Rectal smooth muscle tissue (tissue), 1 donor: ENCODE results near the gene PRKCH.

Experiments used
- H3K27ac ChIP-seq: one replicate; pipeline ENCODE4 v1.7.0; 2013; ENCODE audit warnings: low read depth, low read length, inconsistent platforms
- H3K27me3 ChIP-seq: one replicate; pipeline ENCODE4 v1.7.0; 2013; ENCODE audit warnings: low read length; ENCODE audit not compliant: control insufficient read depth, insufficient read depth
- H3K36me3 ChIP-seq: one replicate; pipeline ENCODE4 v1.7.0; 2013; ENCODE audit warnings: low read length; ENCODE audit not compliant: control insufficient read depth, insufficient read depth
- H3K4me1 ChIP-seq: one replicate; pipeline ENCODE4 v1.7.0; 2013; ENCODE audit warnings: low read length; ENCODE audit not compliant: control insufficient read depth, insufficient read depth
- H3K4me3 ChIP-seq: one replicate; pipeline ENCODE4 v1.7.0; 2013; ENCODE audit warnings: low read length
- H3K9ac ChIP-seq: one replicate; pipeline ENCODE4 v1.7.0; 2013; ENCODE audit warnings: low read length

PRKCH gene

GRCh38 chr14:61377749-61378148, 56.4 kb downstream of the PRKCH start:
- Histone ChIP-seq H3K27ac (no peak overlapping the region), H3K9ac (no peak overlapping the region), H3K36me3 (no peaks in the 10 kb centered on the region), H3K4me1 (no peaks in the 10 kb centered on the region), H3K27me3 (no peaks in the 10 kb centered on the region), H3K4me3 (no peak overlapping the region)

DNA sequence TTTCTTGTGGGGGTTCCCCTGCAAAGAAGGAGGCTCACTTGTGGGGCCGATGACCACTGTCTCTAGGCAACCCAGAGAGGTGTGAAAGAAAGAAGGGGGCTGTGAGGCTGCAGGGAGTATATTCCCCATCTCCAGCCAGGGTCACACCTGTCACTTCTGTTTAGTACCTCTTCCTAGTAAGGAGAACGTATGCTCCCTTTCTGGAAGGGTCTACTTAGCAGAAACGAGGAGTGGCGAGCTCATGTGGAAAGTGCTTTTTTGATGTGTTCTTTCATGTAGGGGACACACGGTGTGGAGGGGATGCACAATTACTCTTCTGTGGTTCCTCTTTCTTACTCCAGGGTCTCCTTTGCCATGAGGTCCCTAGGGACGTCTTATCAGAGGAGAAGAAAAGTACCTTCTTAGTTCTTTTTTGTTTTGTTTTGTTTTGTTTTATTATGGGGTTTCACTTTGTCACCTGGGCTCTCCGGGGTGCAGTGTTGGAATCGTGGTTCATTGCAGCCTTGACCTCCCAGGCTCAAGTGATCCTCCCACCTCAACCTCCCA, 58.3 kb downstream of the PRKCH start:
- H3K9ac ChIP-seq, result no peak overlapping the region
- no peak overlapping the region for H3K27ac ChIP-seq

GRCh38 chr14:61380984-61381383, 59.6 kb downstream of the PRKCH start:
- H3K4me1 ChIP-seq, result no peaks in the 10 kb centered on the region
- no peak overlapping the region for H3K4me3 ChIP-seq
- no peaks in the 10 kb centered on the region for H3K36me3 ChIP-seq
- H3K27me3 ChIP-seq, result no peaks in the 10 kb centered on the region
- H3K27ac ChIP-seq, result no peak overlapping the region
- H3K9ac ChIP-seq, result no peak overlapping the region

More for the DNA sequence above, 58.3 kb downstream of the PRKCH start:
- Histone ChIP-seq H3K27me3 (no peaks in the 10 kb centered on the region), H3K36me3 (no peaks in the 10 kb centered on the region), H3K4me1 (no peaks in the 10 kb centered on the region), H3K4me3 (no peak overlapping the region)

GRCh38 chr14:61381553-61381952, 60.2 kb downstream of the PRKCH start:
- Histone ChIP-seq H3K36me3 (no peaks in the 10 kb centered on the region), H3K9ac (no peak overlapping the region), H3K4me3 (no peak overlapping the region), H3K4me1 (no peaks in the 10 kb centered on the region), H3K27ac (no peak overlapping the region), H3K27me3 (no peaks in the 10 kb centered on the region)

- Histone ChIP-seq H3K9ac (no peak overlapping the region), H3K36me3 (no peaks in the 10 kb centered on the region), H3K4me3 (no peak overlapping the region), H3K27me3 (no peaks in the 10 kb centered on the region), H3K27ac (no peak overlapping the region), H3K4me1 (no peaks in the 10 kb centered on the region)
These were observed 61.5 kb downstream of the PRKCH start for GRCh38 chr14:61382842-61383241.

DNA sequence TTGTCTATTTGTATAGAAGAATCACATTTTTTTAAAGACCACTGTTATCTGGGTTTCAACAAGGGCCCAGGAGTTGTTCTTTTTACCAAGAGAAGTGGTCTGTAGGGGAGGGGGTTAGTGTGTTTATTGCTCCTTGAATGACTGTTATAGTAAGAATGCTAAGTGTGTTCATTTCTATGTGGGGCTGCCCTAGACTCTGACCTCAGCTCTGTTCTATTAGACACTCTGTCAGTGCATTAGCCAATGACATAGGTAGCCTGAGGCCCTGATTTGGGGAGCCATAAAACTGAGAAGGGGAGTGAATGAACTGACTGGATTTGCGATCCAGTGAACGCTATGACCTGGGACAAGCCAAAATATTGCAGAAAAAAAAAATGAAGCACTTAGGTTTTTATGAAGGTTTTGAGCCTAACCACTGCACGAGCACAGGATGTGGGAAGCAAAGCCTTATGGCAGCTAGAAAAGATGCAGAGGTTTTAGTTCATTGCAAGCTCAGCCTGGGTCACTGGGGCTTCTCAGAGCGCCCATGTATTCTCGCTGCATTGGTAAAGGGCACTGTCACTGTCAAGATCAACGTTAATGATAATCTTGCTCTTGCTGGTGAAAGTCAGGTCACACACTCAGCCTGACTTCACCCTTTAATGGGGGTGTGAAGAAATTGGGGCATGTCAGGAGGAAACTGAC, 63.8 kb downstream of the PRKCH start:
- no peaks in the 10 kb centered on the region for H3K36me3 ChIP-seq
- H3K27ac ChIP-seq, result no peak overlapping the region
- H3K9ac ChIP-seq, result no peak overlapping the region
- H3K27me3 ChIP-seq, result no peaks in the 10 kb centered on the region
- H3K4me3 ChIP-seq, result no peak overlapping the region
- H3K4me1 ChIP-seq, result no peaks in the 10 kb centered on the region

DNA sequence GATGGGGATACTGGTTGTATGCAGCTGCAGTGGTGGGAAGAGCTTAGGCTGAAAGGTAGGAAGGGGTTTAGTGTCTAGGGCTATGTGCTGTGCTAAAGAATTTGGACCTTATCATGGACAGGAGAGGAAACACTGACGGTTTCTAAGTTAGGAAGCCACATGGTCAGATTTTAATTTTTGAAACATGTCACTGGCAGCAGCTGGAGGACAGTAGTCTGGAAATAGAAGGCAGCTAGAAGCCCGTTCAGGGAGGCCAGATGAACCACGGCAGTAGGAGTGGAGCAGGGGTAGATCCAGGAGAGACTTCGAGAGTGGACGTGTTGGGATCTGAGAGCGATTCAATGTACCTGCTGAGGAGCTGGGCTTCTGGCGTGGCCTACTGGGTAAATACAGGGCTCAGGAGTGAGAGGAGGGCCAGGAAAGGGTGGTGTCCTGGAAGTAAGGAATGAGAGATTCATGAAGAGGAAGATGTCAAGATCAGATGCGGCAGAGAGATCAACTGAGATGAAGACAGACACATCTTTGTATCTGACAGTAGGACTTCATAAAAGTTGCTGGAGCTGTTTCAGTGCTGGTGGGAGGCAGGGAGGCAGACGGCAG, 64.9 kb downstream of the PRKCH start:
- H3K9ac ChIP-seq, result no peak overlapping the region
- no peak overlapping the region for H3K27ac ChIP-seq
- H3K4me1 ChIP-seq, result no peaks in the 10 kb centered on the region
- H3K36me3 ChIP-seq, result no peaks in the 10 kb centered on the region
- no peaks in the 10 kb centered on the region for H3K27me3 ChIP-seq
- H3K4me3 ChIP-seq, result no peak overlapping the region

DNA sequence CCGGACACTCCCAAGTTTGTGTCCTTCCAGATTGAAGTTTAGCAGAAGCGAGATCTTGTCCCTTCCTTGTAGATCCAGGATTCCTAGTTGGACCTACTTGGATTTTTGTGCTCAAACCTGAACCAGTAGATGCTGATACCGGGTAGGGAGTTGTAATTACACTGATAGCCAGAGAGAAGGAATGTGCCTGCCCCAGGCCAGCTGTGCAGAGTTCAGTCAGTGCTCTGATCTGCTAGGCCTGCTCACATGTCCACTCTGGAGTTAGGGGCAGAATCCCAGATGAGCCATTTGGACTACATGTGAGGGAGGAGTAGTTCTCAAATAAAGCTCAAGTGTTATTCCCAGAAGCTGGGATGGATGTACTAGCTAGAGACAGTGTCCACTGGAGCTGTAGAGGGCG, 65.7 kb downstream of the PRKCH start:
- H3K4me1 ChIP-seq, result no peaks in the 10 kb centered on the region
- no peaks in the 10 kb centered on the region for H3K27me3 ChIP-seq
- H3K4me3 ChIP-seq, result no peak overlapping the region
- H3K36me3 ChIP-seq, result no peaks in the 10 kb centered on the region
- H3K27ac ChIP-seq, result no peak overlapping the region
- no peak overlapping the region for H3K9ac ChIP-seq

DNA sequence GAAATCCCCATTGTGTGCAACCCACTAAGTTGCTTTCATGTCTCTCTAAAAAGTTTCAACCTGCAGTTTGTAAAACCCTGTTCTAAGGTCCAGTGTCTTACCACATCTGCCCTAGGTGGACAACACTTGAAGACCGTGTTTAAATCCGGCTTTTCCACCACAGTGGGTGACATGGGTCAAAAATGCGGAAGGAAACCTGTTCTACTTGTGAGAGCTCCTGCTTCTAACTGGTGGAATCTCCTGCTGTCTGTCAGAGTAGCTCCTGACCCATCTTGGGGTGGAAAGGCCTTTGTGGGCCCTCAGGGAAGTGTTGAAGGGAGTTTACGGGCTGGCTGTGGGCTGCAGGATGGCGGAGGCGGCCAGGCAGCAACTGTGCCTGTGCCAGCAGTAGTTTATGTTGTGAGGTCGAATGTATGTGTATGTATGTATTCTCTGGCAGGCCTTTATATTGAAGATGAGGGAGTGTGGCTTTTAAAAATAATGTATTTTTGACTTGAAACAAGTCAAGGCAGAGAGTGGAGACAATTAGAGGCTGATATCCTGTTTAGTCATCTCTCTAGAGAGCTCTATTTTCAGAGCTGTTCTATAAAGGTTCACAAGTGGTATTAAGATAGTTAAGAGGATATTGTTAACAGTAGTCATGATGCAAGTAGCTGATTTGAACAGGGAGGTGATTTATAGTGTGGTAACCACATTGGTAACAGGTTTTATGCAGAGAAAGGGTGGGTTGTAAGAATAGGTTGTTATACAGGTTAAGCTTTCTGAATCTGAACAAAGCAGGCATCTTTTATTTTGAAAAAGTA, 67.0 kb downstream of the PRKCH start:
- no peak overlapping the region for H3K4me3 ChIP-seq
- H3K36me3 ChIP-seq, result no peaks in the 10 kb centered on the region
- H3K4me1 ChIP-seq, result no peaks in the 10 kb centered on the region
- no peak overlapping the region for H3K9ac ChIP-seq
- no peaks in the 10 kb centered on the region for H3K27me3 ChIP-seq
- no peak overlapping the region for H3K27ac ChIP-seq

DNA sequence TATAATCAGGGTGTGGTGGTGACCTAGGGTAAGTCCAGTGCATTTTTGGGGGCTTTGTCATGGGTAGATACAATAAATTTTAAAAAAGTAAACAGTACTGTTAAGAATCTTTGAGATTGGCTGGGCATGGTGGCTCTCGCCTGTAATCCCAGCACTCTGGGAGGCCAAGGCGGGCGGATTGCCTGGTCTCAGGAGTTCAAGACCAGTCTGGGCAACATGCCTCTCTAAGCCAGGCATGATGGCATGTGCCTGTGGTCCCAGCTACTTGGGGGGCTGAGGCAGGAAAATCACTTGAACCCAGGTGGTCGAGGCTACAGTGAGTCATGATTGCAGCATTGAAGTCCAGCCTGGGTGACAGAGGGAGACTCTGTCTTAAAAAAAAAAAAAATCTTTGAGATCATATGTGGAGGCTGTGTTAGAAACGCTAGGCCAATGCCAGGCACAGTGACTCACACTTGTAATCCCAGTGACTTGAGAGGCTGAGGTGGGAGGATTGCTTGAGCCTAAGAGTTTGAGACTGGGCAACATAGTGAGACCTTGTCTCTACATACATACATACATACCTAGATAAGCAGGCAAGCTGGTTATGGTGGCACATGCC, 67.7 kb downstream of the PRKCH start:
- Histone ChIP-seq H3K27ac (no peak overlapping the region), H3K36me3 (no peaks in the 10 kb centered on the region), H3K4me1 (no peaks in the 10 kb centered on the region), H3K9ac (no peak overlapping the region), H3K27me3 (no peaks in the 10 kb centered on the region), H3K4me3 (no peak overlapping the region)

DNA sequence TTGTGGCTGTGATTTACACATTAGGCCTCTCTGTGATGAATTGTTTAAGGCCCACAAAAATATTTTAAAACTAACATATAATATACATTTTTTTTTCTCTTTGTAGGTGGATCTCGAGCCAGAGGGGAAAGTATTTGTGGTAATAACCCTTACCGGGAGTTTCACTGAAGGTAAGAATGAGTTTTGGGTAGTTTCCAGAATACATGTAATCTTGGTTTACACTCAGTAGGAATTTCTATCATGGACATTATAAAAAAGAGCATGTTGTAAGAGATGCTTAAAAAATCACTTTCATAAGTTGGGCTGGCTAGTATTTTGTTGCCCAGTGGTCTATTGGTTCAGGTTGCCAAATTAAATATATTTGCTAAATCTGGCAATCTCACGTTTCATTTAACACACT, 69.7 kb downstream of the PRKCH start:
- H3K27me3 ChIP-seq, result no peaks in the 10 kb centered on the region
- no peak overlapping the region for H3K9ac ChIP-seq
- H3K27ac ChIP-seq, result no peak overlapping the region
- H3K36me3 ChIP-seq, result no peaks in the 10 kb centered on the region
- no peaks in the 10 kb centered on the region for H3K4me1 ChIP-seq
- H3K4me3 ChIP-seq, result no peak overlapping the region

DNA sequence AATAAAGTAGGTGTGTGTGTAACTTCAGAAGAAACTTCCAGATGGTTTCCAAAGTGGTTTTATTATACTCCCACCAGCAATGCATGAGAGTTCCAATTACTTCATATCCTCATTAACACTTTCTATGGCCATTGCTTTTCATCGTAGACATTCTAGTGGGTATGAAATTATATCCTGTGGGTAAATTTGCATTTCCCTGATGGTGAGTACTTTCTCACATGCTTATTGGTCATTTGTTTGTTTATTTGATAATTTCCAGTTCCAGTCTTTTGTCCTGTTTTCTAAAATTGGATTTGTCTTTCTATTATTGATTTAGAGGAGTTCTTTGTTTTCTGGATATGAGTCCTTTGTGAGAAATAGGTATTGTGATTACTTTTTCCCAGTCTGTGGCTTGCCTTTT, 70.9 kb downstream of the PRKCH start:
- Histone ChIP-seq H3K4me3 (no peak overlapping the region), H3K4me1 (no peaks in the 10 kb centered on the region), H3K27me3 (no peaks in the 10 kb centered on the region), H3K36me3 (no peaks in the 10 kb centered on the region), H3K9ac (no peak overlapping the region), H3K27ac (no peak overlapping the region)
